ENCODE data around the gene CDC23.

The CDC23 gene

DNA sequence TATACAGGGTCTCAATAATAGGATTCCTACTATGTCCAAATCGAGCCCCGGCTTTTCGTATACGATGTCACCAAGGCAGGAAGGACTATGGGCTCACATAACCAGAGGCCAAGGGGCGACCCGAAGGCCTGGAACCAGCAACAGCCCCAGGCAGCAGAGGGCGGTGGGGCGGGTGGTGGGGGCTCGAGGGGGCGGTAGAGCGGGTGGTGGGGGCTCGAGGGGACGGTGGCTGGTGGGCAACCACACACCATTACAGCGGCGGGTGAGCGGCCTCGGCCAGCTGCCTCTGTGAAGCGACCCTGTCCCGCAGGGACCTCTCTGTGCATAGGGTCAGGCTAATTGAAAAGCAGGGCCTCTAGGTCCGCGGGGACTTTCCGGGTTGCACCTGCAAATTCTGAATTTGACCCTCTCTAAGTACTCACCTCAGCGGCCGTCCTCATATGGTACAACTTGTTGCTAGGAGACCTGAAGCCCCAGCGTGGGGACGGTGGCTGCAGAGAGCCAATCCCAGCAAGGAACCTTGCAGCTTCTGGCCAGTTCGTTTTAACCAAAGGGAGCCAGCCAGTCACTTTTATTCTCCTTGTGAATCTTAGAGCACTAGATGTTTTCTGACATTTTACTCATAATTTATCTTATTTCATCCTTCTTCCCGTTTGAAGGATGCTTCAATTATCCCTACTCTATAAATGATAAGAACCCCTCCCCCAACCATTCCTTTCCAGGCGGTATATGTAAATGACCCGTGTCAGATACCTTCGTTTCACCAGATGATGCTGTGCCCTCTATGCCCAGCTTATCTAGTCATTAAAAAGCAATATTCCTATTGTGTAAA, 74.0 kb downstream of the CDC23 start, which contains the start of gene NME5:
Gene NME5, minus strand, starts transcription at position 480 of the 832 bp plus-strand sequence. CDS start 648 bp downstream, outside the sequence.
- DNase-seq, result no peak

Measured in activated CD8-positive, alpha-beta memory T cell treated with anti-CD3 and anti-CD28 coated beads for 24 hours (primary cell).